Naive B cell (primary cell): ENCODE measurements around the gene PRF1. TPM values are rescaled to one million over a fixed set of nuclear protein-coding genes. Genes with fewer than 3 reads are reported as not detected.
"Not testable (repeated sequence)": the region's sequence is repeated elsewhere in the genome, so short reads cannot be mapped to it uniquely, and the experiment has no call there.

ENCODE experiments used
- ATAC-seq, 2 donors: fragments of 150-1000 bp; cut with Tn5 transposase; 2 replicates each; pipeline ENCODE4 v1.10.0; 2021; ENCODE audit warnings: low read depth in 2 of 2, mild to moderate bottlenecking in 2 of 2, moderate library complexity in 2 of 2
- DNase-seq: peaks from one replicate; pipeline ENCODE4 v3.0.0; 2022
- H3K27ac Mint-ChIP-seq, 6 donors: one replicate each; pipeline ENCODE4 v1.8.0; 2020 to 2022; ENCODE audit warnings: mild to moderate bottlenecking in 6 of 6, mixed read lengths in 6 of 6, moderate library complexity in 5 of 6, inconsistent platforms in 2 of 6
- H3K27me3 Mint-ChIP-seq, 3 donors: one replicate each; pipeline ENCODE4 v1.8.0; 2021 to 2022; ENCODE audit warnings: mixed read lengths in 3 of 3, mild to moderate bottlenecking in 1 of 3
- H3K36me3 Mint-ChIP-seq, 2 donors: one replicate each; pipeline ENCODE4 v1.8.0; 2020 to 2022; ENCODE audit warnings: mixed read lengths in 2 of 2, inconsistent platforms in 1 of 2, mild to moderate bottlenecking in 1 of 2
- H3K4me1 Mint-ChIP-seq, 3 donors: one replicate each; pipeline ENCODE4 v1.8.0; 2020 to 2022; ENCODE audit warnings: mixed read lengths in 3 of 3, inconsistent platforms in 1 of 3, mild to moderate bottlenecking in 1 of 3, moderate library complexity in 1 of 3
- H3K4me3 Mint-ChIP-seq, 8 donors: one replicate each; pipeline ENCODE4 v1.8.0; 2020 to 2022; ENCODE audit warnings: mild to moderate bottlenecking in 8 of 8, mixed read lengths in 8 of 8, moderate library complexity in 8 of 8, inconsistent platforms in 2 of 8
- H3K9me3 Mint-ChIP-seq, 7 donors: one replicate each; pipeline ENCODE4 v1.8.0; 2020 to 2022; ENCODE audit warnings: mixed read lengths in 7 of 7, mild to moderate bottlenecking in 5 of 7, inconsistent platforms in 2 of 7, moderate library complexity in 1 of 7
- polyA plus RNA-seq, 6 donors: library from polyadenylated mRNA; unstranded; fragments of 300-500 nt; fragmentation: Illumina TruSeq; gene quantifications; one replicate each; pipeline ENCODE4 v1.2.3, GENCODE V29; 2021; ENCODE audit warnings: low read depth in 6 of 6

PRF1 gene
- polyA plus RNA-seq, 6 donors from 2014 or later, result 1.2 to 9.3 (median 3.7) TPM

DNA sequence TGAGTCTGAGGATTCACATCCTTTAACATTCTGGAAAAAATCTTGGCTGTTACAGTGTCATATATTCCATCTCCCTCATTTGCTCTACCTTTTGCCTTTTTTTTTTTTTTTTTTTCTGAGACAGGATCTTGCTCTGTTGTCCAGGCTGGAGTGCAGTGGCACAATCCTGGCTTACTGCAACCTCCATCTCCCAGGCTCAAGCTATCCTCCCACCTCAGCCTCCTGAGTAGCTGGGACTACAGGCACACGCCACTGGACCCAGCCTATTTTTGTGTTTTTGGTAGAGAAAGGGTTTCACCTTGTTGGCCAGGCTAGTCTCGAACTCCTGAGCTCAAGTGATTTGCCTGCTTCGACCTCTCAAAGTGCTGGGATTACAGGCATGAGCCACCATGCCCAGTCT lies 11.8 kb upstream of the PRF1 start:
- DNase-seq, ATAC-seq, H3K4me1 Mint-ChIP-seq, H3K4me3 Mint-ChIP-seq, H3K27ac Mint-ChIP-seq, H3K36me3 Mint-ChIP-seq: not testable (repeated sequence)
- Mint-ChIP-seq H3K9me3 (peaks cover 0 to 17% (median 8%) of the 10 kb centered on the region in 7 donors), H3K27me3 (peaks cover 5 to 26% (median 13%) of the 10 kb centered on the region in 3 donors)

DNA sequence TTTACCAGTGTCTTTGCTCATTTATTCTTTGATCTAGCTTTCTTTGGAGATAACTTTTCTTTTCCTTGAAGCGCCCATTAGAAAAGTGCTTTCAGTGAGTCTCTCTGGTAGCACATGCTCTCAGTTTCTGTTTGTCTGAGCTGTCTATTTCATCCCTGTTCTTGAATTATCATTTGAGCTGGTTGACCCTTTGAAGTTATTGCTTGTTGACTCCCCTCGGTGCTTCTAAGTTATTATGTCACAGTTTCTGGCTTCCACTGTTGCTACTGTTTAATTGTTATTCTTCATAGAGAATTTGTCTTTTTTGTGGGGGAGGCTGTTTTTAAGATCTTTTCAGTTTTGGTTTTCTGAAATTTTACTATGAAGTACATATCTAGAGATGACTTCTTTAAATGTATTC lies 11.4 kb upstream of the PRF1 start:
- ATAC-seq (no peak), DNase-seq (no peak)
- Mint-ChIP-seq H3K4me1 (peaks cover 0 to 5% (median 0%) of the 10 kb centered on the region in 3 donors), H3K27me3 (peaks cover 3 to 26% (median 11%) of the 10 kb centered on the region in 3 donors), H3K4me3 (no peak overlapping the region), H3K9me3 (peaks cover 0 to 13% (median 4%) of the 10 kb centered on the region in 7 donors), H3K27ac (no peak overlapping the region), H3K36me3 (peaks cover 4 to 5% of the 10 kb centered on the region in 2 donors)

DNA sequence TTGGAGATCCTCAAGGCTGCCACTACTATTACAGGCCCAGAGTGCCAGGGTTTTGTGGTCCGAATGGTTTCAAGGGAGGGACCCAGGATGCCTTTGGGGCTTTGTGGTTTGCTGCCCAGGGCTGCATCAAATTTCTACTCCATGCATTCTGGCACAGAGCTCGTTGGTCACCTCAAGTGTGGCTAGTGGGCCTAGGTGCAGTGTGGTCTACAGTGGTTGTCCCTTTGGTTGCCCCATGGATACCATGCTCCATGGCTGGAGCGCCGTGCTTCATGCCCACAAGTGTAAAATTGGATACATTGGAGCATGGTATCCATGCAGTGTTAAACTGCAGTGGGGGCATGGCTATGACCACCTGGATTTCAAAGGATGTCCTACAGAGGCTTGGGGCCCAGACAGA lies 5.4 kb upstream of the PRF1 start:
- H3K4me1 Mint-ChIP-seq, result no peaks in the 10 kb centered on the region
- H3K4me3 Mint-ChIP-seq, result no peak overlapping the region
- no peak overlapping the region for H3K27ac Mint-ChIP-seq
- DNase-seq, result no peak
- ATAC-seq, result no peak
- no peaks in the 10 kb centered on the region for H3K27me3 Mint-ChIP-seq
- H3K36me3 Mint-ChIP-seq, result no peaks in the 10 kb centered on the region
- peaks cover 0 to 14% (median 4%) of the 10 kb centered on the region in 7 donors for H3K9me3 Mint-ChIP-seq

DNA sequence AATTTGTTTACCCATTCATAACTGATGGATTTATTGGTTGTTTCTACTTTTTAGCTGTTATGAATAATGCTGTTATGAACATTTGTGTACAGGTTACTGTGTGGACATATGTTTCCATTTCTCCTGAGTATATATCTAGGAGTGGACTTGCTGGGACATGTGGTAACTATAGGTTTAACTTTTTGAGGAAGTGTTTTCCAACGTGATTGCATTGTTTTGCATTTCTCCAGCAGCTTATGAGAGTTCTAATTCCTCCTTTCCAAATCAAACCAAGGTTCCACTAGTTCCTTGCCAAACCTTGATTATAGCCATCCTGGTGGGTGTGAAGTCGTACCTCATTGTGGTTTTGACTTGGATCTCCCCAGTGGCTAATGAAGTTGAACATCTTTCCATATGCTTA lies 2.6 kb upstream of the PRF1 start:
- Mint-ChIP-seq H3K4me3 (no peak overlapping the region), H3K27ac (no peak overlapping the region), H3K36me3 (no peaks in the 10 kb centered on the region), H3K9me3 (peaks cover 0 to 6% (median 0%) of the 10 kb centered on the region in 7 donors), H3K27me3 (no peaks in the 10 kb centered on the region), H3K4me1 (peaks cover 0 to 3% (median 0%) of the 10 kb centered on the region in 3 donors)
- ATAC-seq (no peak), DNase-seq (no peak)

DNA sequence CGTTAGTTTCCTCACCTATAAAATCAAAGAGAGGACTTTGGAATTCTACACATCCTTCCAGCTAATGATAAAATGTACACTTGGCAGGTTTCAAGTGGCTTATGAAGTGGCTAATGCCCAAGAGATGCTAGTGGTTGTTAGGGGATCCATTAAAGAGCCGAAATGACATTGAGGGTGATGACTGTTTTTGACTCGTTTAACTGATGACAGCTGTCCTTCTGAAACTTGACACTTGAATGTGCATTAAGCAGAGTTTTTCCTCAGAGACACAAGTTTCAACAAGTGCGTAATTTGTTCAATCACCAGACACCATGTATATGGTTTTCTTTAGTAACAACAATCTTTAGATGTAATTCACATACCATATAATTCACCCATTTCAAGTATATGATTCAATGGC lies 1.6 kb upstream of the PRF1 start:
- H3K4me1 Mint-ChIP-seq, result peaks cover 0 to 3% (median 0%) of the 10 kb centered on the region in 3 donors
- ATAC-seq (no peak), DNase-seq (no peak)
- no peaks in the 10 kb centered on the region for H3K36me3 Mint-ChIP-seq
- H3K27me3 Mint-ChIP-seq, result no peaks in the 10 kb centered on the region
- H3K9me3 Mint-ChIP-seq, result peaks cover 0 to 6% (median 0%) of the 10 kb centered on the region in 7 donors
- H3K4me3 Mint-ChIP-seq, result no peak overlapping the region
- no peak overlapping the region for H3K27ac Mint-ChIP-seq

DNA sequence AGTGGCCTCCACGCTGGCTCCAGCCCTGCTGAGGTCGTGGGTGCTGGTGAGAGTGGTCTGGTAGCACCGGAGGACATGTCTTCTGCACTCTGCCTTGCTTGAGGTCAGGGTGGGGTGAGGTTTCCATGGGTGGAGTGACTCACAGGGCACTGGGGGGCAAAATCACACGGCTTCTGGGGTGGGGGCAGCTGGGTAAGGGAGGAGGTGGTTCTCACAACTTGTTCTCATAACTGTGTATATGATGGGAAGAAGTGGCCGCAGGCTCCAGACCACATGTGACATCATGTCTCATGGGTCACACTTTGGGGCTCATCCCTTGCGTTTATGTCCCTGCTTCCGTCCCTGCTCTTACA lies 884 bp upstream of the PRF1 start:
- no peak for ATAC-seq
- no peak for DNase-seq
- Mint-ChIP-seq H3K4me3 (peak overlapping the region in 1 of 8 donors; percentile 45), H3K9me3 (peaks cover 0 to 6% (median 0%) of the 10 kb centered on the region in 7 donors), H3K4me1 (peaks cover 0 to 3% (median 0%) of the 10 kb centered on the region in 3 donors), H3K27ac (no peak overlapping the region), H3K27me3 (no peaks in the 10 kb centered on the region), H3K36me3 (no peaks in the 10 kb centered on the region)

DNA sequence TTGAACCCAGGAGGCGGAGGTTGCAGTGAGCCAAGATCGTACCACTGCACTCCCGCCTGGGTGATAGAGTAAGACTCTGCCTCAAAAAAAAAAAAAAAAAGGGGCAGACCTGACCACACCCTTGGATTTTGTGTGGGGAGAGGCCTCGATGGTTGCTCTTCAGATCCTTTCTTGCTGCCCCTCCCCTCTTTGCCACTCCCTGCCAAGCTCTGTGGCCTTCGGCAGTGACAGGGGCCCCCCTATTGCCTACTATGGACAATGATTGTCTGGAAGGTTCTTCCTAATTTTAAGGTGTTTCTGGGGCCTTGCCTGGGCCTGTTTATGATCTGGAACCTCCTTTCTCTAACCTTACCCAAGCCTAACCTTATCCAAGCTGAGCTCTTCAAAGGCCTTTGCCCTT lies 795 bp downstream of the PRF1 start:
- Mint-ChIP-seq H3K27ac (no peak overlapping the region), H3K4me1 (peaks cover 0 to 3% (median 0%) of the 10 kb centered on the region in 3 donors), H3K4me3 (no peak overlapping the region), H3K9me3 (no peaks in the 10 kb centered on the region), H3K27me3 (no peaks in the 10 kb centered on the region), H3K36me3 (no peaks in the 10 kb centered on the region)
- ATAC-seq (no peak), DNase-seq (no peak)

DNA sequence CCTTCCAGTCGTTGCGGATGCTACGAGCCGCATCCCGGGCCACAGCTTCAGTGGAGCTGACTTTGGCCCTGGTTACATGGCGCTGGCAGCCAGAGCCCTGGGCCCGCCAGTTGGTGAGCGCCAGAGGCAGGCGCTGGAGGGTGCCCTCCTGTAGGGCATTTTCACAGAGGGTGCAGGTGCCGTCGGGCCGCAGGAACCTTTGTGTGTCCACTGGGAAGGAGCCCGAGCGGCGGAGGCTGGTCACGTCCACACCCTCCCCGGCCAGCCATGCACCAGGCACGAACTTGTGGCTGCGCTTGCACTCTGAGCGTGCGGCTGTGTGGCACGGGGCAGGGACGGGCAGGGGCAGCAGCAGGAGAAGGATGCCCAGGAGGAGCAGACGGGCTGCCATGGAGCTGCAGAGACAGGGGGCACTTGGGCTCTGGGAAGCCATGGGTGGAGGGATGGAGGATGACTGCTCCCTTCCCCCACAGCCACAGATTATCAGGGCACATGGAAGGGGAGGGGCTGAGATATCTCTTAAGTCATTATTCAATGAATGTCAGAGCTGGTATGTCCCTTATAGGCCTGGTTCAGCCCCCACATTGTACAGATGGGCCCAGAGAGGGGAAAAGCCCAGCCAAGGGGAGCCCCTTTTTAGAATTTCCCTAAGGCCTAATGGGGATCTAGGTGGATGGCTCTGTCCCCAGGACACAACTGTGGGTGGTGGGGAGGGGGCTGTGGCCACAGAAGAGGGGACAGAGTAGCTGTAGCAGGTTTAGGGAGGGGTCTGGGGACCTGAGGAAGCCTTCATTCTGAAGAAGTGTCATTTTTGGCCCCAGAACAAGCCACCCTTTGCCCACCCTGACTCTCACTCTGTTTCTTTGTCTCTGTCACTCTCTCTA lies 1.8 kb downstream of the PRF1 start:
- peaks cover 0 to 3% (median 0%) of the 10 kb centered on the region in 3 donors for H3K4me1 Mint-ChIP-seq
- H3K36me3 Mint-ChIP-seq, result no peaks in the 10 kb centered on the region
- H3K9me3 Mint-ChIP-seq, result no peaks in the 10 kb centered on the region
- ATAC-seq (no peak), DNase-seq (no peak)
- no peak overlapping the region for H3K27ac Mint-ChIP-seq
- no peak overlapping the region for H3K4me3 Mint-ChIP-seq
- no peaks in the 10 kb centered on the region for H3K27me3 Mint-ChIP-seq

DNA sequence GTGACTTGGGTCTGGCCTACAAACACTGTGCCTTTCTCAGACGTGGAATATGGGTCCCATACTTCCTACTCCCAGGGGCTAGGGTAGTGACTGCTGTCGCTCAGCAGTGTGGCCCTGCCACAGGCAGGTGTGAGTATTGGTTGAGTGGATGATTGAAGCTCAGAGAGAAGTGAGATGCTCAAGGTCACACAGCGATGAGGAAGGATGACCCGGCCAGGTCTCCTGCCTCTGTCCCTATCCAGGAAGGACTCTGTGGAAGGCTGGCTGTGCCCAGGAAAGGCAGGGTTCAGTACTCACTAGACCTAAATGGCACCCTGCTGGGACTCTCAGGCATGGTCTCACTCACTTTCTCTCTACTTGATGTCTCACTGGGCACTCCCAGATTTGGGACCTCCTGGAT lies 2.8 kb downstream of the PRF1 start:
- DNase-seq (no peak), ATAC-seq (no peak)
- no peaks in the 10 kb centered on the region for H3K36me3 Mint-ChIP-seq
- H3K9me3 Mint-ChIP-seq, result no peaks in the 10 kb centered on the region
- H3K4me3 Mint-ChIP-seq, result no peak overlapping the region
- H3K4me1 Mint-ChIP-seq, result peaks cover 0 to 3% (median 3%) of the 10 kb centered on the region in 3 donors
- H3K27ac Mint-ChIP-seq, result no peak overlapping the region
- peaks cover 4 to 6% (median 4%) of the 10 kb centered on the region in 3 donors for H3K27me3 Mint-ChIP-seq

DNA sequence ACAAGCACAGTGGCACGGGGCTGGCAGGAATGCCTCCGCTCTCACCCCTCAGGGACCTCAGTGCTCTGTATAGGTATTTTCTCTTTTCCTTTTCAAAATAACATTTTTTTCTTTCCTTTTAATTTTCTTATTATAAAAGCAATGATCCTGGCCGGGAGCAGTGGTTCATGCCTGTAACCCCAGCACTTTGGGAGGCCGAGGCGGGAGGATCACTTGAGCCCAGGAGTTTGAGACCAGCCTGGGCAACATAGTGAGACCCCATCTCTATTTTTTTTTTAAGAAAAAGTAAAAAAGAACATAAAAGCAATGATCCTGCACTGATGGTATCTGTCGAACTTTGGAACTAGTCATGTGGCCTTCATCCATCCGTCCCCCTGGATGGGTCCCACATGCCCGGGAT lies 3.2 kb downstream of the PRF1 start:
- H3K27me3 Mint-ChIP-seq, result peaks cover 5 to 9% (median 8%) of the 10 kb centered on the region in 3 donors
- H3K4me3 Mint-ChIP-seq, result no peak overlapping the region
- ATAC-seq, result no peak
- H3K27ac Mint-ChIP-seq, result no peak overlapping the region
- peaks cover 0 to 5% (median 3%) of the 10 kb centered on the region in 3 donors for H3K4me1 Mint-ChIP-seq
- no peaks in the 10 kb centered on the region for H3K9me3 Mint-ChIP-seq
- no peaks in the 10 kb centered on the region for H3K36me3 Mint-ChIP-seq
- DNase-seq, result no peak

DNA sequence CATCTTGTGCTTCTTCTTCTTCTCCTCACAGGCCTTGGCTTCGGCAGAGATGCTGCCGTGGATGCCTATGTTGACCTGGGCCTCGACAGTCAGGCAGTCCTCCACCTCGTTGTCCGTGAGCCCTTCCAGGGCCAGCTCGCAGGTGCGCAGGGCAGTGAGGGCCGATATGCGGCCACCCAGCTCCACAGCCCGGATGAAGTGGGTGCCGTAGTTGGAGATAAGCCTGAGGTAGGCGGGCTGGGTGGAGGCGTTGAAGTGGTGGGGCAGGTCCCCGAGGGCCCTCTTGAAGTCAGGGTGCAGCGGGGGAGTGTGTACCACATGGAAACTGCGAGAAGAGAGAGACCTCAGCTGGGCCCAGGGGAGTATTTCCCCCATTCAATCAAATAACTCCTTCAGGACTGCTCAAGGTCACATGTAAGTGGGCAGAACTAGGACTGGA lies 3.7 kb downstream of the PRF1 start:
- Mint-ChIP-seq H3K36me3 (no peaks in the 10 kb centered on the region), H3K27me3 (peaks cover 5 to 9% (median 8%) of the 10 kb centered on the region in 3 donors), H3K9me3 (no peaks in the 10 kb centered on the region), H3K27ac (peak overlapping the region in 1 of 6 donors; percentile 52), H3K4me3 (no peak overlapping the region), H3K4me1 (peaks cover 0 to 5% (median 3%) of the 10 kb centered on the region in 3 donors)
- ATAC-seq, result no peak
- DNase-seq, result no peak

DNA sequence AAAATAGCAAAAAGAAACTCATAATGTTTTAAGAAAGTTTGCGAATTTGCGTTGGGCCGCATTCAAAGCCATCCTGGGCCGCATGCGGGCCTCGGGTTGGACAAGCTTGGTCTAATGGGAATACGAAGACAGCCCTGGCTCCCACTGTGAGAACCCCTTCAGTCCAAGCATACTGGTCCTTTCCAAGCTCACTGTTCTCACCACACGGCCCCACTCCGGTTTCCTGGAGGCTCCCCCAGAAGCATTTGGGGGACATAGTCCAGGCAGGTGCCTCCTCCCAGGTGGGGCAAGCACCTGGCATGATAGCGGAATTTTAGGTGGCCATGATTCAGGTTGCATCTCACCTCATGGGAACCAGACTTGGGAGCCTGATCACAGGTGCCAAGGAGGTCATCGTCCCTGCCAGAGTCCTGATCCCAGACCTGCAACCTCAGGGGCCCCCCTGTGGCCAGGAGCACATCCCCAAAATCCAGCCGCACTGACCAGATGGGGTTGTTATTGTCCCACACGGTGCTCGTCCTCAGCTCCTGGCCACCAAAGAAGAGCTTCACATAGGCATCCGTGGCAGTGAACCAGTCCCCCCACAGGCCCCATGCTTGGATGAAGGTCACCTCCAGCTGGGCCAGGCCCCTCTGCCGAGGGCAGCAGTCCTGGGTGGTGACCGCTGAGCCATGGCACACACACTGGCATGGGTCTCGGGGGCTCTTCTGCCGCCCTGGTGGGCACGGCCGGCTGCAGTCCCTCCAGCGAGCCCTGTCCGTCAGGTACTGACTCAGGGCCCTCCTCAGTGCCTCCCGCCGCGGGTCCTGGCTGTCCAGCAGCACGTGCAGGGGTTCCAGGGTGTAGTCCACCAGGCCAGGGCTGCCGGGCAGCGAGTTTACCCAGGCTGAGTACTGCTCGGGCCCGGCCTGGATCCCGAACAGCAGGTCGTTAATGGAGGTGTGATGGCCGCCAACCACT lies 4.4 kb downstream of the PRF1 start:
- no peak overlapping the region for H3K27ac Mint-ChIP-seq
- no peak overlapping the region for H3K4me3 Mint-ChIP-seq
- ATAC-seq, result no peak
- H3K27me3 Mint-ChIP-seq, result peaks cover 5 to 9% (median 8%) of the 10 kb centered on the region in 3 donors
- no peak for DNase-seq
- H3K36me3 Mint-ChIP-seq, result no peaks in the 10 kb centered on the region
- no peaks in the 10 kb centered on the region for H3K9me3 Mint-ChIP-seq
- H3K4me1 Mint-ChIP-seq, result peaks cover 0 to 5% (median 3%) of the 10 kb centered on the region in 3 donors
